Measurements from ENCODE around the gene VRK1.
"Not testable (repeated sequence)": the region's sequence is repeated elsewhere in the genome, so short reads cannot be mapped to it uniquely, and the experiment has no call there.

Gene VRK1, protein sequence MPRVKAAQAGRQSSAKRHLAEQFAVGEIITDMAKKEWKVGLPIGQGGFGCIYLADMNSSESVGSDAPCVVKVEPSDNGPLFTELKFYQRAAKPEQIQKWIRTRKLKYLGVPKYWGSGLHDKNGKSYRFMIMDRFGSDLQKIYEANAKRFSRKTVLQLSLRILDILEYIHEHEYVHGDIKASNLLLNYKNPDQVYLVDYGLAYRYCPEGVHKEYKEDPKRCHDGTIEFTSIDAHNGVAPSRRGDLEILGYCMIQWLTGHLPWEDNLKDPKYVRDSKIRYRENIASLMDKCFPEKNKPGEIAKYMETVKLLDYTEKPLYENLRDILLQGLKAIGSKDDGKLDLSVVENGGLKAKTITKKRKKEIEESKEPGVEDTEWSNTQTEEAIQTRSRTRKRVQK

DNA sequence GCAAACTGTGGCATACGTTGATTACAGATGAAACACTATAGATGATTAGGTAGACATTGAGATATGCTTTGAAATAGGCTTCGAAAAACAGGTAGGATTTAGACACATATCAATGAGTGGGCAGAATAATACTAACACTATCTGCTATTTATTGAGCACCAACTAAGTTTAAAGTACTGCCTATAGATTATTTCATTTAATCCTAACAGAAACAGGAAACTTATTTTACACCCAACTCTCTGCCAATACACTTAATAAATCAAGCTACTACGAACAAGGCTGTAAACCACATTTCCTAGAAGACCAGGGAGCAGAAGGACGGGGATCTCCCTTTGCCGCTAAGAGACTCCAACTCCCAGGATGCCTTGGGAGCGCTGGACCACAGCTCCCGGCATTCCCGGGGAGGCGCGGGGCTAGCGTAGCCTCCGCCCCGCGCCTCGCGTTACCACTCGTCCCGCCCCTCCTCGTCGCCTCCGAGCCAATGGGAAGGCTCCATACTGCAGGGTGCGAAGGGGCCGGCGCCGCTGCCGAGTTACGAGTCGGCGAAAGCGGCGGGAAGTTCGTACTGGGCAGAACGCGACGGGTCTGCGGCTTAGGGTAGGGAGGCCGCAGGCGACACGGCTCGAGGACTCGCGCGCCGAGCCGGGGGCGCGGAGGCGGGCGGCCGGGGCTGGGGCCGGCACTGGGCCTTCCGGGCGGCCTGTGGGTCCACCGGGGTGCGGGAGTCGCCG, at the start of gene VRK1:
Gene VRK1, plus strand, starts transcription at position 532 of the 731 bp plus-strand sequence. CDS start 36,090 bp downstream, outside the sequence.
- no peaks in the 10 kb centered on the region for H3K36me3 Mint-ChIP-seq (ENCODE audit: low read depth)
- H3K4me1 Mint-ChIP-seq (ENCODE audit: low read depth) = peaks cover 32% of the 10 kb centered on the region
- intact Hi-C loops (cut with micrococcal nuclease) = loop anchor here (5.0 to 10.0 kb wide), 2 partner anchors 35 to 432 kb away; partner anchors contain the start of genes ATG2B and GSKIP
- H3K4me3 Mint-ChIP-seq = peak within 1 kb of the TSS; percentile 95
- H3K9me3 Mint-ChIP-seq = peaks cover 9% of the 10 kb centered on the region
- peaks cover 9% of the 10 kb centered on the region for H3K27me3 Mint-ChIP-seq
- peak within 1 kb of the TSS; percentile 84 for H3K27ac Mint-ChIP-seq

DNA sequence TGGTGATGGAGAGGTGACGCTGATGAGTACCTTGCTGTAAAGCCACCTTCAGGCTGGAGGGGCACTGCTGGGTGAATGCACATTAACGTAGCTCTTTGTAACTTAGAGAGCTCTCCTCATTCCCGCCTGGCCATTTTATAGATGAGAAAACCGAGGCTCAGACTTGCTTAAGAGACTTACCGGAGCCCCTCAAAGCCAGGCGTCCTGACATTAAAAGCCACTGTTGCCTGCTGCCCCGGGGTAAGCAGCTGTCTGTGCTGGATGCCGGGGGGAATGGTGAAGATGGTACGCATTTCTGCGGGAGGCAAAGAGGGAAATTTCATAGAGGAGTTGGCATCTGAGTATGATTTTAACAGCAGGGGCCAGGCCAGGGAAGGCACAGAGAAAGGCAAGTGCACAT, 49.6 kb upstream of the VRK1 start:
- H3K4me3 Mint-ChIP-seq = no peak overlapping the region
- intact Hi-C loops (cut with micrococcal nuclease) = no loop called here
- no peaks in the 10 kb centered on the region for H3K36me3 Mint-ChIP-seq (ENCODE audit: low read depth)
- H3K27ac Mint-ChIP-seq = no peak overlapping the region
- no peaks in the 10 kb centered on the region for H3K4me1 Mint-ChIP-seq (ENCODE audit: low read depth)
- H3K9me3 Mint-ChIP-seq = no peaks in the 10 kb centered on the region
- peaks cover 29% of the 10 kb centered on the region for H3K27me3 Mint-ChIP-seq

DNA sequence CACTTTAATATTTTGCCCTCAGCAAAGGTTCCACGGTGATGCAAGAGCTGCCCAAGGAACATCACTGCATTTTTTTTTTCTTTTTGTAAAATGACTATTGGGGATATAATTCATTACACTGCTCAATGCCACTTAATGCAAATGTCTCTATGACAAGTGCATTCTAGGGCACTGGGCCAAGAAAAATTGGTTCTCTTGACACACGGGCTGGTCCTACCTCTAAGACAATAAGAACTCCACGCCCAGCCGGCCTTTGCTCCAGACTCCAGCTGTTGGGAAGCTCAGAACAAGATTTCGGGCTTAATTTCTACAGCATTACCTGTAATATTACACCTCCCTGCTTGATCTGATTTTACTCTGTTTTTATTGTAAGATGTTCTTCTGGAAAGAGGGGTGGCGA, 48.8 kb upstream of the VRK1 start:
- Mint-ChIP-seq H3K27me3 (peaks cover 21% of the 10 kb centered on the region), H3K4me3 (no peak overlapping the region), H3K36me3 (ENCODE audit: low read depth) (no peaks in the 10 kb centered on the region), H3K4me1 (ENCODE audit: low read depth) (no peaks in the 10 kb centered on the region), H3K9me3 (no peaks in the 10 kb centered on the region), H3K27ac (no peak overlapping the region)
- intact Hi-C loops (cut with micrococcal nuclease) = no loop called here

DNA sequence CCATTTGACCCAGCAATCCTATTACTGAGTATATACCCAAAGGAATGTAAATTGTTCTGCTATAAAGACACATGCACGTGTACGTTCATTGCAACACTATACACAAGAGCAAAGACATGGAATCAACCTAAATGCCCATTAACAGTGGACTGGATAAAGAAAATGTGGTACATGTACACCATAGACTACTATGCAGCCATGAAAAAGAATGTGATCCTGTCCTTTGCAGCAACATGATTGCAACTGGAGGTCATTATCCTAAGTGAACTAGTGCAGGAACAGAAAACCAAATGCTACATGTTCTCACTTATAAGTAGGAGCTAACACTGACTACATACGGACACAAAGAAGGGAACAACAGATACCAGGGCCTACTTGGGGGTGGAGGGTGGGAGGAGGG, 45.7 kb upstream of the VRK1 start:
- Mint-ChIP-seq H3K27me3 (peaks cover 4% of the 10 kb centered on the region), H3K4me1 (ENCODE audit: low read depth) (no peaks in the 10 kb centered on the region), H3K27ac (no peak overlapping the region), H3K36me3 (ENCODE audit: low read depth) (no peaks in the 10 kb centered on the region), H3K9me3 (no peaks in the 10 kb centered on the region), H3K4me3 (no peak overlapping the region)
- intact Hi-C loops (cut with micrococcal nuclease) = no loop called here

DNA sequence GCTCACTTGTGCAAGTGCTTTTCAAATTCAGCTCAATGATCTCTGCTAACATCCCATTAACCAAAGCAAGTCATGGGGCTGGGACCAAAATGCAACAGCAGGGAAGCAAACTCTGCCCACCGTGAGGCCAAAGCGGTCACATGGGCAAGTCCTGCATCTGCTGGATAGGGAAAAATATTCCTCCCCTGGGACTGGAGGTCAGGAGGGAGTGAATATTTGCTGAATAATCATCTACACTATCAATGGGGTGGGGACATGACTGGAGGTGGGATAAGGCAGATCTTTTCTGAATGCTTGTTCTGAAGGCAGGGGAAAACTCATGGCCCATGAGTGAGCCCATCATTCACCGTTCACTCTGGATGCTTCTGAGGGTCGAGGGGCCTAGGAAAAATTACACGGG, 45.1 kb upstream of the VRK1 start:
- no peaks in the 10 kb centered on the region for H3K36me3 Mint-ChIP-seq (ENCODE audit: low read depth)
- intact Hi-C loops (cut with micrococcal nuclease) = no loop called here
- no peak overlapping the region for H3K27ac Mint-ChIP-seq
- no peak overlapping the region for H3K4me3 Mint-ChIP-seq
- H3K9me3 Mint-ChIP-seq = no peaks in the 10 kb centered on the region
- peaks cover 3% of the 10 kb centered on the region for H3K4me1 Mint-ChIP-seq (ENCODE audit: low read depth)
- H3K27me3 Mint-ChIP-seq = peaks cover 5% of the 10 kb centered on the region

DNA sequence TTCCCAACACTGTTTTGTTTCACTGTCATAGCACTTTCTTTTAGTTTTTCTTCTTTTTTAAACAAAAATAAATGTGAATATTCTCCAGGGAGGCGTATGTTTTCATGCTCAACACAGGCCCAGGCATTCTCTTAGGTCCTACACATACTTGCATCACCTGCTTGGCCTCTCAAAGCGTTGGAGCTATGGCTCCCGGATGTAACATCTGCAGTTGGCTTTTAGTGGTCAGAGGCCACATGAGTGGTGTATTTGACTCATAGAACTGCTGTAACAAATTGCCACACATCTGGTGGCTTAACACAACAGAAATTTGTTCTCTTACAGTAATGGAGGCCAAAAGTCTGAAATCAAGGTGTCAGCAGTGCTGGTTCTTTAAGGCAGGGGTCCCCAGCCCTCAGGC, 44.6 kb upstream of the VRK1 start:
- Mint-ChIP-seq H3K27ac (no peak overlapping the region), H3K27me3 (peaks cover 5% of the 10 kb centered on the region), H3K9me3 (no peaks in the 10 kb centered on the region), H3K4me1 (ENCODE audit: low read depth) (peaks cover 7% of the 10 kb centered on the region), H3K36me3 (ENCODE audit: low read depth) (no peaks in the 10 kb centered on the region), H3K4me3 (no peak overlapping the region)
- intact Hi-C loops (cut with micrococcal nuclease) = no loop called here

DNA sequence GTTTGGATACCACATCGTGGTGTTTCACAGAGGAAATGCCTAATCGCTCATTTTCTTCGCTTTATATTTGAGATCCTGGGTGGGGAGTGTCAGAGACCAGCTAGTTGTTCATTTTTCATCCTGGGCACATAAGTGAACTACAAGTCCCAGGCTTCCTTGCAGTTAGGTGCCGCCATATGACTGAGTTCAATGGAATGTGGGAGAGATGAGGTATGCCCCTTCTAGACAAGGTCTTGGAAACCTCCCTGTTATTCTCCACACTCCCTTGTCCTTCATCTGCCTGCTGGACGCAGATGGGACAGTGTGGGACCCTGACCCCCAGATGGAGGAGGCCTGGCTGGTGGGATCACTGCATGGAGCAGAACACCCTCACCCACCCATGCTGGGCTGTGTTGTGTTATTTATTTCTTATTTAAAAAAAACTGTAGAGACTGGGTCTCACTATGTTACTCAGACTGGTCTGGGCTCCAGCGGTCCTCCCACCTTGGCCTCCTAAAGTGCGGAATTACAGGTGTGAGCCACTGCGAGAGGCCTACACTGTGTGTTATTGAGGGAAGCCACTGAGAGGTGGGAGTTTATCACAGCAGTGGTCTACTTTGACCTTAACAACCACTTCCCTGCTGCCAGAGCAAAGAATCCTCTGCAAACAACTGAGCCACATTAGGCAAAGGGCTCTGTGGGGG, 42.9 kb upstream of the VRK1 start:
- intact Hi-C loops (cut with micrococcal nuclease) = no loop called here
- Mint-ChIP-seq H3K4me3 (no peak overlapping the region), H3K9me3 (no peaks in the 10 kb centered on the region), H3K27ac (no peak overlapping the region), H3K27me3 (peaks cover 14% of the 10 kb centered on the region), H3K36me3 (ENCODE audit: low read depth) (no peaks in the 10 kb centered on the region), H3K4me1 (ENCODE audit: low read depth) (peaks cover 16% of the 10 kb centered on the region)

DNA sequence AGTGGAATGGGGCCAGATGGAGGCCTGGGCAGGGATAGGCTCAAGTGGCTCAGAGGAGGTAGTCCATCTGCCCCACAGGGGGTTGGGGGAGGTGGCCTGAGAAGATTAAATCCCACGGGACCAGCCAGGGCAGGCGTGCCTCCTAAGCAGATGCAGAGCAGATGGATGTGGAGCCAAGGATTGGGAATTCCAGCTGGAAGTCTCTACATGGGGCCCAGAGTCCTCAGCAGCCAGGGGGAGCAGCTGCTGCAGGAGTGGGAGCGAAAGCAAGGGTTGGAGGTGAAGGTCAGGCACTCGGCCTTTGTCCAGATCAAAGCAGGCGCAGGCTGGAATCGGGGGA, 42.4 kb upstream of the VRK1 start:
- intact Hi-C loops (cut with micrococcal nuclease) = no loop called here
- H3K4me3 Mint-ChIP-seq = no peak overlapping the region
- peaks cover 16% of the 10 kb centered on the region for H3K4me1 Mint-ChIP-seq (ENCODE audit: low read depth)
- no peak overlapping the region for H3K27ac Mint-ChIP-seq
- H3K9me3 Mint-ChIP-seq = no peaks in the 10 kb centered on the region
- H3K27me3 Mint-ChIP-seq = peaks cover 14% of the 10 kb centered on the region
- H3K36me3 Mint-ChIP-seq (ENCODE audit: low read depth) = no peaks in the 10 kb centered on the region

DNA sequence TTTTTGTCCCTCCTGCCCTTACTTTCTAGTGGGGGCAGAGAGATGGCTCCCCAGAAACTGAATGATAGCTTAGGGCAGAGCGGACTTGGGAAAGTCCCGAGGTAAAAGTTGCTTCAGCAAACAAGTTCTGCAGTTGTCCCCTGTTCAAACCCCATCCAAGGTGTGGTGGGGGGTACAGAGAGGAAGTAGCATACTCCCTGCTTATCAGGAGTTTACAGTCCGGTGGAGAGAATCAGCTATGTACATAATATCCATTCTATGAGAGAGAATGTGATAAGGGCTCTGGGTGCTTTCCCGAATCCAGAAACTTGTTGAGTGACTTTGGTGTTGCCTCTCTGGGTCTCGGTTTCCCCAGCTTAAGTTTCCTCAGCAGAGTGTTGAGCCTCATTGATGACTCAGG, 40.4 kb upstream of the VRK1 start:
- no peaks in the 10 kb centered on the region for H3K9me3 Mint-ChIP-seq
- H3K4me1 Mint-ChIP-seq (ENCODE audit: low read depth) = peaks cover 16% of the 10 kb centered on the region
- H3K4me3 Mint-ChIP-seq = no peak overlapping the region
- H3K27me3 Mint-ChIP-seq = peaks cover 24% of the 10 kb centered on the region
- intact Hi-C loops (cut with micrococcal nuclease) = no loop called here
- H3K36me3 Mint-ChIP-seq (ENCODE audit: low read depth) = no peaks in the 10 kb centered on the region
- no peak overlapping the region for H3K27ac Mint-ChIP-seq

DNA sequence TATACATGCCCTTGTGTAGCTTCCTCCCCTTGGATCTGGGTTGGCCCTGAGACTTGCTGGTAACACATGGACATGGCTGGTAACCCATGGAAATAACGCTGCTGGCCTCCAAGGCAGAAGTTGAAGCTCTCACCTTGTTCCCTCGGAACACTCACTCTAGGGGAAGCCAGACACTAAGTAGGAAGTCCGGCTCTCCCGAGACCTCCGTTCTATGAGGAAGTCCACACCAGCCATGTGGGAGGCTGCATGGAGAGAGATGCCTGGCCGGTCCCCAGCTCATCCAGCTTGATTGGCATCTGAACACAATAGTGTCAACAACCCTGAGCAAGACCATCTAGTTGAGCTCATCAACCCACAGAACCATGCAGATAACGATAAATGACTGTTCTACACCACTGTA, 39.7 kb upstream of the VRK1 start:
- H3K27ac Mint-ChIP-seq = no peak overlapping the region
- H3K4me1 Mint-ChIP-seq (ENCODE audit: low read depth) = peaks cover 16% of the 10 kb centered on the region
- H3K9me3 Mint-ChIP-seq = no peaks in the 10 kb centered on the region

DNA sequence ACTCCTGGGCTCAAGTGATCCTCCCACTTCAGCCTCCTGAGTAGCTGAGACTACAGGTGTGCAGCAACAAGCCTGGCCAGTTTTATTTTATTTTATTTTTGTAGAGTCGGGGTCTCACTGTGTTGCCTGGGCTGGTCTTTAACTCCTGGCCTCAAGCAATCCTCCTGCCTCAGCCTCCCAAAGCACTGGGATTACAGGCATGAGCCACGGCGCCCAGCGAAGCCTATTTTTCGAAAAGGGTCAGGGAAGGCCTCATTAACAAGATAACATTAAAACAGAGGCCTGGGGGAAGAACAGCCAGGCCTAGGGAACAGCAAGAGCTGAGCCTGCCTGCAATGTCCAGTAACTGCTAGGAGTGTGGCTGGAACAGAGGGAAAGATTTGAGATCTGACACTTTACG, 36.1 kb upstream of the VRK1 start:
- Mint-ChIP-seq H3K27me3 (peaks cover 33% of the 10 kb centered on the region), H3K4me3 (no peak overlapping the region), H3K9me3 (no peaks in the 10 kb centered on the region), H3K36me3 (ENCODE audit: low read depth) (no peaks in the 10 kb centered on the region), H3K4me1 (ENCODE audit: low read depth) (peaks cover 21% of the 10 kb centered on the region), H3K27ac (no peak overlapping the region)
- intact Hi-C loops (cut with micrococcal nuclease) = loop anchor here (5.0 kb wide), 1 partner anchor 36 kb away; the partner anchor contains the start of gene VRK1

More for the DNA sequence above, 39.7 kb upstream of the VRK1 start:
- intact Hi-C loops (cut with micrococcal nuclease) = no loop called here
- Mint-ChIP-seq H3K36me3 (ENCODE audit: low read depth) (no peaks in the 10 kb centered on the region), H3K4me3 (no peak overlapping the region), H3K27me3 (peaks cover 24% of the 10 kb centered on the region)

DNA sequence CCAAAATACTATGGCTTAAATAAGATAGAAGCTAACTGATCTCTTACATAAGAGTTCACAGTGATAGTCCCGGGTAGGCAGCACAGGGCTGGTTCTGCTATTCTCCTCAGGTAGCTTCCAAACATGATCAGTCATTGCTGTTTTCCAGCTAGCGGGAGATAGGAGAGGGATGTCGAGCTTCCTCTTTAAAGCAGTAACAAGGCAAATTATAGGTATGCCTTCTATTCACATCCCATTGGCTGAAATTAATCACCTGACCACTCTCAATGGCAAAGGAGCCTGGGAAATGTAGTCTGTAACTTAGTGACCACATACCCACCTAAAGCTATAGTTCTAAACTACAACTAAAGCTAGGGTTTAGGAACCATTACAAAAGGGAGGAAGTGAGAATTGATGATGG, 34.5 kb upstream of the VRK1 start:
- H3K27me3 Mint-ChIP-seq = peaks cover 31% of the 10 kb centered on the region

DNA sequence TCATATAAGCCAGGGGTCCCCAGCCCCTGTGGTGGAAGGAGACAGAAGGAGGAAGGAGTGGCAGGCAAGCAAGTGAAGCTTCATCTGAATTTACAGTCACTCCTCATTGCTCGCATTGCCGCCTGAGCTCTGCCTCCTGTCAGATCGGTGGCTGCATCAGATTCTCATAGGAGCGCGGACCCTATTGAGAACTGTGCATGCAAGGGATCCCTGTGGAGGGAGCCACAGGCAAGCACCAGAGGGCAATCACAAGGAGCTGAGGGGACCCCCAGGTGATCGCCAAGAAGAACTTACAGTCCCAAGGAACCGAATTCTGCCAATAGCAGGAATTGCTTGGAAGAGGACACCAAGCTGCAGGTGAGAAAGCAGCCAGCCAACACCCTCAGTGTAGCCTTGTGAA, 33.2 kb upstream of the VRK1 start:
- no peak overlapping the region for H3K27ac Mint-ChIP-seq
- H3K4me3 Mint-ChIP-seq = no peak overlapping the region
- no peaks in the 10 kb centered on the region for H3K36me3 Mint-ChIP-seq (ENCODE audit: low read depth)
- H3K9me3 Mint-ChIP-seq = no peaks in the 10 kb centered on the region
- H3K4me1 Mint-ChIP-seq (ENCODE audit: low read depth) = peaks cover 5% of the 10 kb centered on the region
- peaks cover 23% of the 10 kb centered on the region for H3K27me3 Mint-ChIP-seq
- intact Hi-C loops (cut with micrococcal nuclease) = loop anchor here (5.0 kb wide), 1 partner anchor 33 kb away; the partner anchor contains the start of gene VRK1

More for the DNA sequence above, 34.5 kb upstream of the VRK1 start:
- H3K36me3 Mint-ChIP-seq (ENCODE audit: low read depth) = no peaks in the 10 kb centered on the region
- intact Hi-C loops (cut with micrococcal nuclease) = loop anchor here (5.0 kb wide), 1 partner anchor 35 kb away; the partner anchor contains the start of gene VRK1
- H3K9me3 Mint-ChIP-seq = no peaks in the 10 kb centered on the region
- peaks cover 13% of the 10 kb centered on the region for H3K4me1 Mint-ChIP-seq (ENCODE audit: low read depth)
- no peak overlapping the region for H3K4me3 Mint-ChIP-seq
- H3K27ac Mint-ChIP-seq = no peak overlapping the region

DNA sequence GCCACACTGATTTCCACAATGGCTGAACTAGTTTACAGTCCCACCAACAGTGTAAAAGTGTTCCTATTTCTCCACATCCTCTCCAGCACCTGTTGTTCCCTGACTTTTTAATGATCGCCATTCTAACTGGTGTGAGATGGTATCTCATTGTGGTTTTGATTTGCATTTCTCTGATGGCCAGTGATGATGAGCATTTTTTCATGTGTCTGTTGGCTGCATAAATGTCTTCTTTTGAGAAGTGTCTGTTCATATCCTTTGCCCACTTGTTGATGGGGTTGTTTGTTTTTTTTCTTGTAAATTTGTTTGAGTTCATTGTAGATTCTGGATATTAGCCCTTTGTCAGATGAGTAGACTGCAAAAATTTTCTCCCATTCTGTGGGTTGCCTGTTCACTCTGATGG, 32.0 kb upstream of the VRK1 start:
- not testable (repeated sequence) for H3K4me1 Mint-ChIP-seq (ENCODE audit: low read depth)

More for the DNA sequence above, 32.0 kb upstream of the VRK1 start:
- H3K27ac Mint-ChIP-seq; H3K4me3 Mint-ChIP-seq; intact Hi-C loops (cut with micrococcal nuclease); H3K36me3 Mint-ChIP-seq (ENCODE audit: low read depth); H3K9me3 Mint-ChIP-seq: not testable (repeated sequence)
- peaks cover 23% of the 10 kb centered on the region for H3K27me3 Mint-ChIP-seq
